ENCODE measurements around the gene ANXA3.

DNA sequence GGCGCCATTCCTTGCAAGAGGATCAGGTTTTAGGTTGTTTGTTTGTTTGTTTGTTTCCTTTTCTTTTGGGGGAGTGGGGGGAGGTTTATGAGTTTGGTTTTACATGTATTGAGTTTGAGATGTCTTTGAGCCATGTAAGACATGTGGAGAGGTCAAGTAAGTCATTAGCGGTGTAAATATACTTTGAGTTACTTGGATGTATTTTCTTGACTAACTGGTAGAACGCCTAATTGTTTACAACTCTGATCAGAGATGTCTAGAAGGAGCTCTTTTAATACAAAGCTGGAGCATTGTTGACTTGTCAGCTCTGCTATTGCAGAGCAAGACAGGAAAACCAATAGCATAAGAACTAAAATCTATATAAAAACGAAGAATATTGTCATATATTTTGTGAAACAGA is 57.1 kb downstream of the ANXA3 start:
- TF ChIP-seq POLR2A (IDR thresholded peaks at IDR 0.05; ENCODE audit: low read depth) (no peak), EP300 (IDR thresholded peaks at IDR 0.05) (no peak)
- TF ChIP-seq, protein P1, sequence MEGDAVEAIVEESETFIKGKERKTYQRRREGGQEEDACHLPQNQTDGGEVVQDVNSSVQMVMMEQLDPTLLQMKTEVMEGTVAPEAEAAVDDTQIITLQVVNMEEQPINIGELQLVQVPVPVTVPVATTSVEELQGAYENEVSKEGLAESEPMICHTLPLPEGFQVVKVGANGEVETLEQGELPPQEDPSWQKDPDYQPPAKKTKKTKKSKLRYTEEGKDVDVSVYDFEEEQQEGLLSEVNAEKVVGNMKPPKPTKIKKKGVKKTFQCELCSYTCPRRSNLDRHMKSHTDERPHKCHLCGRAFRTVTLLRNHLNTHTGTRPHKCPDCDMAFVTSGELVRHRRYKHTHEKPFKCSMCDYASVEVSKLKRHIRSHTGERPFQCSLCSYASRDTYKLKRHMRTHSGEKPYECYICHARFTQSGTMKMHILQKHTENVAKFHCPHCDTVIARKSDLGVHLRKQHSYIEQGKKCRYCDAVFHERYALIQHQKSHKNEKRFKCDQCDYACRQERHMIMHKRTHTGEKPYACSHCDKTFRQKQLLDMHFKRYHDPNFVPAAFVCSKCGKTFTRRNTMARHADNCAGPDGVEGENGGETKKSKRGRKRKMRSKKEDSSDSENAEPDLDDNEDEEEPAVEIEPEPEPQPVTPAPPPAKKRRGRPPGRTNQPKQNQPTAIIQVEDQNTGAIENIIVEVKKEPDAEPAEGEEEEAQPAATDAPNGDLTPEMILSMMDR (IDR thresholded peaks at IDR 0.05): no peak

All from esophagus muscularis mucosa (tissue), 4 donors.